Embryonic facial prominence (tissue), 1 donor: ENCODE measurements around the gene ORMDL2.

Source experiments
- DNase-seq: peaks from one replicate; pipeline ENCODE4 v3.0.0-alpha.2; 2016; ENCODE audit errors: extremely low spot score

Gene ORMDL2

GRCh38 chr12:55817345-55818139 lies at the start of gene ORMDL2, which contains the start of gene SARNP:
TSS of gene ORMDL2 (plus strand) at chr12:55818041. CDS start at chr12:55819000, 959 bp downstream.
TSS of gene SARNP (minus strand) at chr12:55817724. CDS start at chr12:55817701, 23 bp downstream.
- DNase-seq = peak; percentile 100

GRCh38 chr12:55771736-55772135 lies 46.1 kb upstream of the ORMDL2 start:
- no peak for DNase-seq

- DNase-seq = no peak
Measured at GRCh38 chr12:55777856-55778255, 40.0 kb upstream of the ORMDL2 start.

- DNase-seq = no peak
Measured at GRCh38 chr12:55780685-55781084, 37.2 kb upstream of the ORMDL2 start.

- DNase-seq = no peak
Measured at GRCh38 chr12:55788546-55788945, 29.3 kb upstream of the ORMDL2 start.

- DNase-seq = no peak
Measured at GRCh38 chr12:55789171-55789570, 28.7 kb upstream of the ORMDL2 start.

- DNase-seq = no peak
Measured at GRCh38 chr12:55789893-55790292, 27.9 kb upstream of the ORMDL2 start.

- no peak for DNase-seq
Measured at GRCh38 chr12:55795950-55796349, 21.9 kb upstream of the ORMDL2 start.

GRCh38 chr12:55797068-55797467 lies 20.8 kb upstream of the ORMDL2 start:
- no peak for DNase-seq

- no peak for DNase-seq
Measured at GRCh38 chr12:55797550-55797949, 20.3 kb upstream of the ORMDL2 start.

GRCh38 chr12:55806982-55807381 lies 10.9 kb upstream of the ORMDL2 start:
- no peak for DNase-seq

- no peak for DNase-seq
Measured at GRCh38 chr12:55809274-55809673, 8.6 kb upstream of the ORMDL2 start.

GRCh38 chr12:55812088-55812487 lies 5.8 kb upstream of the ORMDL2 start:
- DNase-seq = no peak

GRCh38 chr12:55814257-55814656 lies 3.6 kb upstream of the ORMDL2 start:
- DNase-seq = no peak

GRCh38 chr12:55815473-55815872 lies 2.4 kb upstream of the ORMDL2 start:
- DNase-seq = no peak

GRCh38 chr12:55816881-55817344 lies 928 bp upstream of the ORMDL2 start:
- no peak for DNase-seq

- DNase-seq = no peak
Measured at GRCh38 chr12:55818140-55818728, 393 bp downstream of the ORMDL2 start.

GRCh38 chr12:55818886-55819285 lies 1.0 kb downstream of the ORMDL2 start:
- no peak for DNase-seq

- DNase-seq = no peak
Measured at GRCh38 chr12:55820679-55821078, 2.8 kb downstream of the ORMDL2 start.

- DNase-seq = no peak
Measured at GRCh38 chr12:55822228-55822627, 4.4 kb downstream of the ORMDL2 start.

- no peak for DNase-seq
Measured at GRCh38 chr12:55823419-55823818, 5.6 kb downstream of the ORMDL2 start.

GRCh38 chr12:55824726-55825125 lies 6.9 kb downstream of the ORMDL2 start:
- no peak for DNase-seq

- DNase-seq = no peak
Measured at GRCh38 chr12:55827806-55828205, 10.0 kb downstream of the ORMDL2 start.
